Kidney epithelial cell (primary cell): ENCODE measurements around the gene MCM3AP. TPM values are rescaled to one million over a fixed set of nuclear protein-coding genes. Genes with fewer than 3 reads are reported as not detected.

Experiments
- DNase-seq: peaks from one replicate; pipeline ENCODE4 v3.0.0-alpha.2; 2010; ENCODE audit warnings: low read depth
- H3K27me3 ChIP-seq: 2 replicates; pipeline ENCODE4 v1.6.0; 2011; ENCODE audit warnings: low read length; ENCODE audit not compliant: control insufficient read depth, insufficient read depth
- H3K36me3 ChIP-seq: 2 replicates; pipeline ENCODE4 v1.5.1; 2011; ENCODE audit warnings: low read length; ENCODE audit not compliant: control insufficient read depth, insufficient read depth
- H3K4me3 ChIP-seq: 2 replicates; pipeline ENCODE4 v1.5.1; 2011; ENCODE audit warnings: low read depth, mild to moderate bottlenecking, control low read depth, low read length
- CTCF ChIP-seq: IDR thresholded peaks from 2 replicates; pipeline ENCODE4 v1.5.1; 2011; ENCODE audit warnings: mild to moderate bottlenecking, moderate library complexity, low read length, control low read depth, inconsistent platforms; ENCODE audit not compliant: insufficient read depth, poor library complexity, severe bottlenecking
- total RNA-seq: library from RNA; depleted of rRNA; stranded (reverse); fragments of >200 nt; gene quantifications from 2 replicates; pipeline ENCODE4 v1.2.3, GENCODE V29; 2015

The MCM3AP gene
- total RNA-seq, 1 donor from 2014 or later = 63.7 TPM

GRCh38 chr21:46189959-46190490 is 95.4 kb downstream of the MCM3AP start:
- no peaks in the 10 kb centered on the region for H3K27me3 ChIP-seq

GRCh38 chr21:46189213-46189958 is 96.0 kb downstream of the MCM3AP start:
- Histone ChIP-seq H3K27me3 (no peaks in the 10 kb centered on the region), H3K4me3 (no peak overlapping the region), H3K36me3 (peaks cover 3% of the 10 kb centered on the region)
- no peak for TF ChIP-seq CTCF
- DNase-seq = peak; percentile 23

More at GRCh38 chr21:46189959-46190490, 95.4 kb downstream of the MCM3AP start:
- no peak for TF ChIP-seq CTCF
- Histone ChIP-seq H3K4me3 (no peak overlapping the region), H3K36me3 (peaks cover 3% of the 10 kb centered on the region)
- no peak for DNase-seq

- Histone ChIP-seq H3K4me3 (no peak overlapping the region), H3K27me3 (no peaks in the 10 kb centered on the region), H3K36me3 (no peaks in the 10 kb centered on the region)
- no peak for TF ChIP-seq CTCF
- peak; percentile 39 for DNase-seq
Observed at GRCh38 chr21:46188226-46189212, 96.9 kb downstream of the MCM3AP start.

- no peaks in the 10 kb centered on the region for H3K27me3 ChIP-seq
- DNase-seq = no peak
- TF ChIP-seq CTCF = no peak
- H3K4me3 ChIP-seq = no peak overlapping the region
- no peaks in the 10 kb centered on the region for H3K36me3 ChIP-seq
Observed at GRCh38 chr21:46187814-46188213, 97.6 kb downstream of the MCM3AP start.

GRCh38 chr21:46187261-46187660 is 98.2 kb downstream of the MCM3AP start:
- Histone ChIP-seq H3K4me3 (no peak overlapping the region), H3K36me3 (no peaks in the 10 kb centered on the region), H3K27me3 (no peaks in the 10 kb centered on the region)
- DNase-seq = no peak
- no peak for TF ChIP-seq CTCF
